Suppressor macrophage (primary cell): ENCODE results near the gene CCR3.
A peak's percentile ranks its signal among the peaks of the same experiment; 100 is the strongest.

Experiments
- DNase-seq, 4 experiments: peaks; one replicate each; pipeline ENCODE4 v3.0.0-alpha.2; 2020 to 2022

The CCR3 gene

GRCh38 chr3:46272028-46272451, 29.8 kb downstream of the CCR3 start:
- DNase-seq: no peak

DNA sequence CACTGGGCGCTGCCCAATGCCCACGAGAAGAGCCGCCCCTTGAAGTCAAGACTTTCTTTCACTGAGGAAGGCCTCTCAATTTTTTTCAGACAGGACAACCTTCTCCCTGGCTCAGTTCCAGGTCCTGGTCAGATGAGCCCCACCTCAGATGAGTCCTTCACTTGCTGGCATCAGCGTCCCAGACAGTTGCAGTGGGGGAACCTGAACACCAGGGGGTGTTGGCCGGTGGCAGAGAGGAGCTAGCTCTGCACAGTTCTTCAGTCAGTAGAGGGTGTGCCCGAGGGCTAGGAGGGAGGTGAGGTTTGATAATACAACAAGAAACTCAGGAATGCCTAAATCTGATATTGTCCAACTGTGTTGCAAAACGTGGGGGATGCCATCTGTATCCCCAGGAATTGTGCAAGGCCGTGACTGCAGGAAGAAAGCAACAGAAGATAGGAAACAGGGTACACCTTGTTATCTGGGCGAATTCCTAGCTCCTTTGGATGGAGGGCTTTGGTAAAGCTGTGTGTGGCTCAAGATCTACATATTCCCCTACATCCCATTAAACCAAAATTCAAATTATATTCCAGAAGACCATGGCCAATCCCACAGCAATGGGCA, 34.3 kb downstream of the CCR3 start:
- peak; percentile 66 to 82 (median 75) for DNase-seq

DNA sequence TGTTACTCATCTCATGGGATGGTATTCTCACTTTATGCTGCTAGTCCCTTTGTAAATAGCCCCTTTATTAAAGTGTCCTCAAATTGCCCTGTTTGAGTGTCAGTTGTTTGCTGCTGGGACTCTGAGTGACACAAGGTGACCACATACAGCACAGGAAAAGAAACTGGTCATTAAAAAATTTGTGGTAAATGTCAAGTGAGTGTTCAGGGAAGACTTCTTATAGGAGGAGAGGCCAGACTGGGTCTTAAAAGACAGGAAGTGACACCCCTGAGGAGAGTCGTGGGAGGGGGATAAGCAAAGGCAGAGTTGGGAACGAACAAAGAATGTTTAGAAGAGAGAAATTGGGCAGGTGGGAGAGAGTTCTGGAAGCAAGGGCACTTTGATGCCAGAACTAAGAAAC, 35.2 kb downstream of the CCR3 start:
- peak in 2 of 4 experiments; percentile 16 to 24 for DNase-seq

- DNase-seq: no peak
These were observed 36.8 kb downstream of the CCR3 start for GRCh38 chr3:46278816-46279672.

GRCh38 chr3:46280105-46280797, 38.0 kb downstream of the CCR3 start:
- DNase-seq: peak in 2 of 4 experiments; percentile 27 to 32

GRCh38 chr3:46281551-46281950, 39.3 kb downstream of the CCR3 start:
- DNase-seq: no peak

- no peak for DNase-seq
These were observed 39.8 kb downstream of the CCR3 start for GRCh38 chr3:46282041-46282440.

- no peak for DNase-seq
These were observed 40.4 kb downstream of the CCR3 start for GRCh38 chr3:46282696-46283095.

GRCh38 chr3:46283881-46284450, 41.7 kb downstream of the CCR3 start:
- peak in 1 of 4 experiments; percentile 20 for DNase-seq

DNA sequence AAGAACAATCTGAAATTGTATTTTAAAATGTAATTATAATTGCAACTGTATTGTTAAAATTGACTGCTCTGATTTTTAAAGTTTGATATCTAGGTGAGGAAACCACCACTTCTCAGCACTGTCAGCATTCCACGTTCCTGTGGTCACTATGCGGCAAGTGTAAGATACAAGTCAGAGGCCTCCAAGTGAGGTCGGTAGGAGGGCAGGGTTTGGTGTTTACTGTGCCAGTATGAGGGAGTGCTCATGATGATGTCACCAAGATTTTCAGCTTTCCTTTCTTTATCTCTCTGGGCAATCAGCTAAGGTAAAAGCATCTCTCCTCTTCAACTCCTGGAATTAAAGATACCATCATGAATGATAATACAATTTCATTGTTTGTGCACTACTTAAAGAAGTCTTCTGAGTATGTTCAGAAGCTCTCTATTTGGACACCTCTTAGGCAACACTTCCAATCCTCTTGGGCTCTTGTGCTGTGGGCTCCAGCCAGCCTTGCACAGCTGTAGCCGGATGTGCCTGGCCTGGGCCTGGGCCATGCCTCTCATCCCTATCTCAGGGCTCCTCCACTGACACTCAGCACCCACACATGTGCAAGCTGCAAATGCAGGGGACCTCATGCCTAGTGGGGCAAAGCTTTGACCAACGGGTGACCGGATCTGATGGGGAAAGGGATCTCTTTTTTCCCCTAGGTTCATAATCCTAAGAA, 42.9 kb downstream of the CCR3 start:
- DNase-seq: no peak

DNA sequence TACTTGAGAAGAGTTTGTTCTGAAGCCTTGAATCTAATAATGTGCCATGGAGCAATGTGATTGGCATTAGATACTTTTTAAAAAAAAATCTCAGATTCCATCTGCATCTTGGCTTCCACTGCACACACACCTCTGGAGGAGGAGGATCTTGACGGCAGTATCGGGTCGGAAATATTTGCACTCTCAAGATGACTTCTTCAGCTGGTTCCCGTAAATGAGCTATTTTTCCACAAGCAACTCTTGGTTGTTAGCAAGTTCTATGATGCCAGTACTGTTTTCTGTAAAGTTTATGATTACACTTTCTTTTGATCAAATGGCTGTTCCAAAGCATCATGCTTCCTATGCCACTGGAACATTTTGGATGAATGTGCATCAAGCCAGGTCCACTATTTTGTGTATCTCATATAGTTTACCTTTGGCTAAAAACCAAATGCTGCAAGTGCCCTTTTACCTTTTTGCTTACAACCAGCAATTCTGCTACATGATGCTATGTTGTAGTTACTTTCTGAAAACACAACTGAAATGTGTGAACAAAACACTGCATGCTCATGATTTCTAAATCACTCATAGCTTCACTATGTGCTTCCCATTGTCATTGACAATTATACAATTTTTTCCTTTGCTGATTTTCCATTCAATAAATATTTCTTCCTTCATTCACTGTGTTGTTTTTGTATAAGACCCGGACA, 43.8 kb downstream of the CCR3 start:
- DNase-seq: no peak

GRCh38 chr3:46286947-46287565, 44.8 kb downstream of the CCR3 start:
- no peak for DNase-seq

DNA sequence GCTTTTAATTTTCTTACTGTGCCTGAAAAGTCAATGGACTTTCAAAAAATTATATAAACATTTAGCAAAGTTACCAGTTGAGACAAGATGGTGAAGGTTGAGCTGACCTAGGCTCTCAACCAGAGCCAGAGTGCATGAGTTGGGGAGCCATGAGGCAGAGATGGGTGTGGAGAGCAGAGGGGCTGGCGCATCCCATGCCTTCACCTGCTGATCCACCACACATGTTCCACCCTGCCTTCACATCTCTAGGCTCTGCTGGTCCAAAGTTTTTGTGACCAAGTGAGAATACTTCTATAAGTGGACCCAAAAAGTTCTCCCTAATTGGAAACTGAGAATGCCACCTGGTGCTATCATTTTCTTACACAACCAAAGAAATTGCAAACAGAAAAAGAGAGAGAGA, 47.3 kb downstream of the CCR3 start:
- no peak for DNase-seq

GRCh38 chr3:46289966-46290365, 47.7 kb downstream of the CCR3 start:
- peak; percentile 43 to 72 (median 62) for DNase-seq

DNA sequence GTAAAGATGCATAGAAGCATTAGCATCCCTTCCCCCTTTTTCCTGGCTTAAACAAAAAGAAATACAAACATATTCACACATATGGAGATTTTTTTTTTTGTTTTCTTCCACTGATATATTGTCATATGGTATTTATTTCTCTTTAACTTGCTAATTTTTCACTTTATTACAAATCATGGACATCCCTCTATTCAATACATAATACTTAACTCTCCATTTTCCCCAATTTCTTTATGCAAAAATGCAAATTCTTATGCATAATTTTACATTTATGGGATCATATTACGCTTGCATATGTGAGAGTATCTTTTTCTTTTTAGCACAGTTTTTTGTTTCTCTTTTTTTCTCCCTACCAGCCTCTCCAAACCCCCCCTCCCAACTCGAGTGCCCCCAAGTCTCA, 48.8 kb downstream of the CCR3 start:
- no peak for DNase-seq

- DNase-seq: peak in 1 of 4 experiments; percentile 26
These were observed 50.9 kb downstream of the CCR3 start for GRCh38 chr3:46293035-46293724.

DNA sequence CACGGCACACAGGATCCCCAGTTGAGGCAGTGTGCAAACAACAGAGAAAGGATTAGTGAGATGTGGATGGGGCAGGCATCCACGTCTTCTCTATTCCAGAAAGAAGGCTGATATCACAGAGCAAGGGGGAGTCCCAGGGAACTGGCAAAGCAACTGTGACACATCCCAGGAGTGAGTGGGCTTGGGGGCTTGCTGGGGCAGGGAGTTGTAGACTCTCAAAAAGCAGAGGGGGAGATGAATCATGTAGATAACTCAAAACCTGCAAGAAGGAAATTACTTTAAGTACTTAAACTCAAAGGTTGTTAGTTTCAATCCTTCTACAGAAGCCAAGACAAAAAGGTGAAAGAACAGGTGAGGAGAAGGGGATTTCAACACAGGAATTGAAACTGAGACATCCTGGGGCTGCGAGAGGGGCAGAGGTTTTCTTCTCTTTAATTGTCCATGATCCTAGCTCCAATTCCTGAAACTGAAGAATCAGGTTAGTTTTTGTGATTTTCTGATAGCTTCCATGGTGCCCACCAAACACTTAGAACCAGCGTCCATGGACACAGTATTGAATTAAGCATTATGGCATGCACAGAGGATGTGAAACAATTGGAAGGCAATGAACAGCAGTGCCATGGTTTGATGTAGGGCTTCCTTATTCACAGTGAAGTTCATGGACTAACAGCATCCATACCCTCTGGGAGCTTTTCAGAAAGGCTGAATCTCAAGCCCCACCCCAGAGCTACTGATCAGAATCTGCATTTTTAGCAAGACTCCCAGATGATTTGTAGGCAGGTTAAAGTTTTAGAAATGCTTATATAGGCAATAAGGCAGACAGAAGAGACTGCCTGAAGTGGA, 52.0 kb downstream of the CCR3 start:
- DNase-seq: no peak

- DNase-seq: no peak
These were observed 54.6 kb downstream of the CCR3 start for GRCh38 chr3:46296826-46297225.

- DNase-seq: peak; percentile 36 to 76 (median 68)
These were observed 55.6 kb downstream of the CCR3 start for GRCh38 chr3:46297658-46298423.
